ENCODE data around the gene SORCS3. TPM values are rescaled to one million over a fixed set of nuclear protein-coding genes. Genes with fewer than 3 reads are reported as not detected.

Gene SORCS3
- total and polyA plus RNA-seq, 9 of the 15 experiments (the other 6 are each of a cell fraction or from before 2014, with no cell fraction given), result not detected

- ATAC-seq, result no peak
- H3K4me3 ChIP-seq, result no peak overlapping the region
- no TSS peak for BruUV-seq (replicated peaks)
- POLR2A ChIA-PET, result no interaction called here
- no peaks in the 10 kb centered on the region for H3K36me3 ChIP-seq (ENCODE audit: control insufficient read depth, insufficient read depth, low read length)
- H3K4me1 ChIP-seq (replicated peaks in 1 of 2; ENCODE audit: control insufficient read depth in 2 of 2, insufficient read depth in 2 of 2, low read length in 2 of 2), result no peaks in the 10 kb centered on the region
- H3K27ac ChIP-seq (ENCODE audit: extremely low read depth, low read depth, low read length), result no peak overlapping the region
- no peaks in the 10 kb centered on the region for H3K79me2 ChIP-seq (ENCODE audit: control insufficient read depth, insufficient read depth, low read length)
- no peaks in the 10 kb centered on the region for H3K9me3 ChIP-seq (replicated peaks; ENCODE audit: control insufficient read depth, insufficient read depth, low read depth, low read length)
- no peak overlapping the region for H2AFZ ChIP-seq (ENCODE audit: low read depth, low read length)
- in situ Hi-C loops (cut with MboI), result no loop called here
- FAIRE-seq, result no peak
- DNase-seq (ENCODE audit: extremely low read depth in 1 of 4, low spot score in 3 of 4), result no peak
- H4K20me1 ChIP-seq (replicated peaks; ENCODE audit: control insufficient read depth, insufficient read depth, low read length), result no peaks in the 10 kb centered on the region
- CTCF ChIA-PET (ENCODE audit: low intra/inter-chr PET ratio), result no interaction called here
- WGBS (ENCODE audit: insufficient coverage, low coverage, missing lambda C conversion rate), result 0% methylated on average over 2 of the region's 2 CpGs
- no peaks in the 10 kb centered on the region for H3K27me3 ChIP-seq (ENCODE audit: control insufficient read depth in 2 of 2, insufficient read depth in 2 of 2, low read length in 2 of 2)
- no peak for TF ChIP-seq TAF7 (tag; IDR thresholded peaks at IDR 0.05)
- TF ChIP-seq RB1 (IDR thresholded peaks at IDR 0.05; ENCODE audit: low read depth), result no peak
- no peak overlapping the region for H3K4me2 ChIP-seq (ENCODE audit: insufficient read depth, low read length)
- intact Hi-C loops (cut with micrococcal nuclease), result no loop called here
- no peaks in the 10 kb centered on the region for H3K9me1 ChIP-seq (ENCODE audit: control insufficient read depth, insufficient read depth, low read length)
- no peak overlapping the region for H3K9ac ChIP-seq (ENCODE audit: insufficient read depth in 1 of 2, low read depth in 2 of 2, low read length in 2 of 2)
These were observed 155.7 kb downstream of the SORCS3 start for GRCh38 chr10:104796823-104797222.

- Histone ChIP-seq H3K27me3 (ENCODE audit: control insufficient read depth in 2 of 2, insufficient read depth in 2 of 2, low read length in 2 of 2) (no peaks in the 10 kb centered on the region), H4K20me1 (replicated peaks; ENCODE audit: control insufficient read depth, insufficient read depth, low read length) (no peaks in the 10 kb centered on the region), H3K36me3 (ENCODE audit: control insufficient read depth, insufficient read depth, low read length) (no peaks in the 10 kb centered on the region), H3K4me2 (ENCODE audit: insufficient read depth, low read length) (no peak overlapping the region), H3K9ac (ENCODE audit: insufficient read depth in 1 of 2, low read depth in 2 of 2, low read length in 2 of 2) (no peak overlapping the region), H3K4me3 (no peak overlapping the region), H3K79me2 (ENCODE audit: control insufficient read depth, insufficient read depth, low read length) (no peaks in the 10 kb centered on the region), H3K9me1 (ENCODE audit: control insufficient read depth, insufficient read depth, low read length) (no peaks in the 10 kb centered on the region), H2AFZ (ENCODE audit: low read depth, low read length) (no peak overlapping the region), H3K27ac (ENCODE audit: extremely low read depth, low read depth, low read length) (no peak overlapping the region), H3K4me1 (replicated peaks in 1 of 2; ENCODE audit: control insufficient read depth in 2 of 2, insufficient read depth in 2 of 2, low read length in 2 of 2) (no peaks in the 10 kb centered on the region), H3K9me3 (replicated peaks; ENCODE audit: control insufficient read depth, insufficient read depth, low read depth, low read length) (no peaks in the 10 kb centered on the region)
- DNase-seq (ENCODE audit: extremely low read depth in 1 of 4, low spot score in 3 of 4), result no peak
- ATAC-seq, result no peak
- no peak for FAIRE-seq
- intact Hi-C loops (cut with micrococcal nuclease) (no loop called here), in situ Hi-C loops (cut with MboI) (no loop called here)
- BruUV-seq (replicated peaks), result no TSS peak
- POLR2A ChIA-PET, result interaction anchor here (0.7 to 1.4 kb wide), 3 partner anchors 9 to 33 kb away, joined by 3 read pairs; no protein-coding TSS in a partner anchor
- 0% methylated on average over 1 of the region's 1 CpG for WGBS (ENCODE audit: insufficient coverage, low coverage, missing lambda C conversion rate)
- CTCF ChIA-PET (ENCODE audit: low intra/inter-chr PET ratio), result no interaction called here
- TF ChIP-seq CBX1 (IDR thresholded peaks at IDR 0.05; ENCODE audit: low read depth) (no peak), BACH1 (tag; IDR thresholded peaks at IDR 0.05) (no peak), CEBPZ (IDR thresholded peaks at IDR 0.05; ENCODE audit: borderline replicate concordance, low read depth, low read length) (no peak), TFAM (CRISPR knock-in tag; conservative IDR thresholded peaks at IDR 0.05) (no peak), ZSCAN29 (IDR thresholded peaks at IDR 0.05) (no peak), MEIS2 (IDR thresholded peaks at IDR 0.05; ENCODE audit: partially characterized antibody) (no peak), DMBX1 (CRISPR knock-in tag; IDR thresholded peaks at IDR 0.05; ENCODE audit: borderline replicate concordance) (no peak), POLR3A (IDR thresholded peaks at IDR 0.05; ENCODE audit: borderline replicate concordance, extremely low read depth, insufficient read depth, insufficient read length) (no peak), ZNF143 (CRISPR knock-in tag; IDR thresholded peaks at IDR 0.05) (no peak), ZBED1 (IDR thresholded peaks at IDR 0.05) (no peak), TBP (optimal IDR thresholded peaks at IDR 0.05; ENCODE audit: low read depth, low read length) (no peak), ZNF778 (CRISPR knock-in tag; IDR thresholded peaks at IDR 0.05) (no peak), NFE2L1 (tag; IDR thresholded peaks at IDR 0.05; ENCODE audit: borderline replicate concordance, low read depth) (no peak), GABPB1 (CRISPR knock-in tag; IDR thresholded peaks at IDR 0.05) (no peak)
These were observed 161.9 kb downstream of the SORCS3 start for GRCh38 chr10:104802941-104803340.

Data from K562 (cell line).